ENCODE data around the gene SCUBE3. TPM values are rescaled to one million over a fixed set of nuclear protein-coding genes. Genes with fewer than 3 reads are reported as not detected.
A peak's percentile ranks its signal among the peaks of the same experiment; 100 is the strongest.

Gene SCUBE3
- total RNA-seq, 2 donors from 2014 or later: 2.0 to 3.4 TPM

DNA sequence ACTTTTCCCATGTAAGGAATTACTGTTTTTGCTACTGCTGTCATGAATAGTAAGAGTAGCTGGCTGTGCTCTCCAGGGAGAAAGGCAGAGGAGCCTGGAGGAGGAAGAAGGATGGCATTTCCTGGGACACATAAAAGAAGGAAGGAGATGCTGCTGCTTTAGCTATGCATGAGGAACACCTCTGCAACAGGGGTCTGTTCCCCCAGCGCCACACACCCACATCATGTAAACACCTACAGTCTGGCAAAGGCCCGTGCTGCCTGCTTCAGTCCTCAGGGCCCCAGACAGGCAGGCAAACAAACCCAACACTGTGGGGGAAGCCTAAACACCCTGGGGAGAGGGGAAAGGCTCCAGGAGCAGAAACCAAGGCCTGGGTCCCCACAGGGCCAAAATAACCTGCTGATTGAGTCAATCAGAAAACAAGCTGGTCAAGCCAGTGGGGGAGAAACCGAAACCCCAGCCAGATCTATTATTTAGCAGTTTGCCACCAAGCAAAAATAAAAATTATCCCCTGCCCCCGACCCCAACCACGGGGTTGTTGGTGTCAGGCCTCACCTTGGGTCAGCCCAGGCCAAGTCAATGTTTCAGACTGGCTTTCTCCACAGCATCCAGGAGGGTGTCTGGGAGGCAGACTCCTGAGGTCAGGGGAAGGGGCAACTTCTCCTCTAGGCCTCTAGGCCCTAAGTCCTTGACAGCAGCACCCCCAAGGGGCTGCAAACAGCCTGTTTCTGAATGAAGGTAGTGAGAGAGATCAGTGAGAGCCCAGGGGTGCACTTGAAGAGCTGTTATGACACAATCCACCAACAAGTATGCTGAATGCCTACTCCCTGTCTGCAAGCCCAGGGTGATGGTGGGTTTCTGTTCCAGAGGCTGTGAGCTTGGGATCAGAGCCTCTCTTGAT lies 34.6 kb upstream of the SCUBE3 start:
- Histone ChIP-seq H3K4me3 (no peak overlapping the region), H3K4me1 (replicated peaks) (no peaks in the 10 kb centered on the region), H3K27me3 (replicated peaks; ENCODE audit: insufficient read depth) (no peaks in the 10 kb centered on the region), H3K9me3 (no peaks in the 10 kb centered on the region), H3K36me3 (no peaks in the 10 kb centered on the region), H3K27ac (no peak overlapping the region)
- DNase-seq (ENCODE audit: low spot score): no peak
- 77% methylated on average over 5 of the region's 5 CpGs for WGBS
- intact Hi-C loops (cut with DNase I): no loop called here
- TF ChIP-seq, protein P1, sequence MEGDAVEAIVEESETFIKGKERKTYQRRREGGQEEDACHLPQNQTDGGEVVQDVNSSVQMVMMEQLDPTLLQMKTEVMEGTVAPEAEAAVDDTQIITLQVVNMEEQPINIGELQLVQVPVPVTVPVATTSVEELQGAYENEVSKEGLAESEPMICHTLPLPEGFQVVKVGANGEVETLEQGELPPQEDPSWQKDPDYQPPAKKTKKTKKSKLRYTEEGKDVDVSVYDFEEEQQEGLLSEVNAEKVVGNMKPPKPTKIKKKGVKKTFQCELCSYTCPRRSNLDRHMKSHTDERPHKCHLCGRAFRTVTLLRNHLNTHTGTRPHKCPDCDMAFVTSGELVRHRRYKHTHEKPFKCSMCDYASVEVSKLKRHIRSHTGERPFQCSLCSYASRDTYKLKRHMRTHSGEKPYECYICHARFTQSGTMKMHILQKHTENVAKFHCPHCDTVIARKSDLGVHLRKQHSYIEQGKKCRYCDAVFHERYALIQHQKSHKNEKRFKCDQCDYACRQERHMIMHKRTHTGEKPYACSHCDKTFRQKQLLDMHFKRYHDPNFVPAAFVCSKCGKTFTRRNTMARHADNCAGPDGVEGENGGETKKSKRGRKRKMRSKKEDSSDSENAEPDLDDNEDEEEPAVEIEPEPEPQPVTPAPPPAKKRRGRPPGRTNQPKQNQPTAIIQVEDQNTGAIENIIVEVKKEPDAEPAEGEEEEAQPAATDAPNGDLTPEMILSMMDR (IDR thresholded peaks at IDR 0.05): no peak
- TF ChIP-seq POLR2A (IDR thresholded peaks at IDR 0.05) (no peak), POLR2AphosphoS5 (IDR thresholded peaks at IDR 0.05) (no peak)

DNA sequence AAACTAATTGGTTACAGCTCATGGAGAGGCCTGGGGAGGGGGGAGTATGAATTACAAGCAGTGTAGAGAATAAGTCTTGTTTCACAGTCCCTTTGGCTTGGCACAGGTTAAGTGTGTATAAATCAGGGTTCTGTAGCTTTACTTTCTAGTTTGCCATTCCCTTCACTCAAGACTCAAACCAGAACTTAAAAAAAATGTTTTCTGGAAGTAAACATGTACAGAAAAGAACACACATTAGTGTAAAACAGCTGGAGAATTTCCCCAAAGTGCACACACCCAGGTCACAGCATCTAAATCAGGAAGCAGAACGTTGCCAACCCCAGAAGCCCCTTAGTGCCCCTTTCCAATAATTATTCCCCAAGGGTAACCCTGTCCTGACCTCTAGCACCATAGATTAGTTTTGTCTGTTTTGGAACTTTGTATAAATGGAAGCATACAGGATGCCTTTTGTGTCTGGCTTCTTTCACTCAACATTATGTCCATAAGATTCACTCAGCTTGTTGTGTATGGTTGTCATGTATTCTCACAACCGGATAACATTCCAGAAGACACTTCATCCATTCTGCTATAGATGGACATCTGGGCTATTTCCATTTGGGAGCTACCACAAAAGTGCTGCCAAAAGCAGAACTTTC lies 33.7 kb upstream of the SCUBE3 start:
- no peaks in the 10 kb centered on the region for H3K27me3 ChIP-seq (replicated peaks; ENCODE audit: insufficient read depth)
- H3K4me1 ChIP-seq (replicated peaks): no peaks in the 10 kb centered on the region
- TF ChIP-seq, protein P1 (IDR thresholded peaks at IDR 0.05): no peak
- TF ChIP-seq POLR2AphosphoS5 (IDR thresholded peaks at IDR 0.05): no peak
- TF ChIP-seq POLR2A (IDR thresholded peaks at IDR 0.05): no peak
- H3K36me3 ChIP-seq: no peaks in the 10 kb centered on the region
- intact Hi-C loops (cut with DNase I): no loop called here
- H3K9me3 ChIP-seq: no peaks in the 10 kb centered on the region
- DNase-seq (ENCODE audit: low spot score): no peak
- 75% methylated on average over 2 of the region's 2 CpGs for WGBS
- no peak overlapping the region for H3K27ac ChIP-seq
- H3K4me3 ChIP-seq: no peak overlapping the region

DNA sequence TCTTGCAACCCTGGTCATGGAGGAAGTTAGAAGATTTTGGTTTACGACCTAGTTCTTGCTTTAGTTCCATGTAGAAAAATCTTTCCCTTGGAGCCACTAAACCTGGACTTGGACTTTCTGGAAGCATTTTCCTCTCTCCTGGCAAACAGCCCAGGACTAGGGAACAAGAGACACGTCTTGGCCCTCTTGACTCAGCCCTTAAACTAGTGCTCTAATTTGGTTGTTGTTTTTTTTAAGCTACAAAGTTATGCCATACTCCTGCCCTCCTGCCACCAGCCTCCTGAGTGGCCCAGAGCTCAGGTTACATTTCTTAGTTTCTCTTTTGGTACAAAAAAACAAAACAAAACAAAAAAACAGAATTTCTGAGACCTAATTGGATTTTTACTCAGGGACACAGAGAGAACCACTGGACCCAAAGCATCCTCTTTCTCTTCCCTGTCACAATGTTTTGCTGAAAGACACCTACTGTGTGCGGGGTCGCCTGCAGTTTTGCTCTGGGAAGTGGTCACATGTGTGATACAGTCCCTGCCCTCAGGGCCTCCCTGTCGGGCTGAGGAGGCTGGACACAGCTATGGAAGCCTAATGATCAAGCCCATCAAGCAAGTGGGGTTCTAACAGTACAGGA lies 32.3 kb upstream of the SCUBE3 start:
- H3K27ac ChIP-seq: peak overlapping the region in 1 of 2 donors; percentile 7

DNA sequence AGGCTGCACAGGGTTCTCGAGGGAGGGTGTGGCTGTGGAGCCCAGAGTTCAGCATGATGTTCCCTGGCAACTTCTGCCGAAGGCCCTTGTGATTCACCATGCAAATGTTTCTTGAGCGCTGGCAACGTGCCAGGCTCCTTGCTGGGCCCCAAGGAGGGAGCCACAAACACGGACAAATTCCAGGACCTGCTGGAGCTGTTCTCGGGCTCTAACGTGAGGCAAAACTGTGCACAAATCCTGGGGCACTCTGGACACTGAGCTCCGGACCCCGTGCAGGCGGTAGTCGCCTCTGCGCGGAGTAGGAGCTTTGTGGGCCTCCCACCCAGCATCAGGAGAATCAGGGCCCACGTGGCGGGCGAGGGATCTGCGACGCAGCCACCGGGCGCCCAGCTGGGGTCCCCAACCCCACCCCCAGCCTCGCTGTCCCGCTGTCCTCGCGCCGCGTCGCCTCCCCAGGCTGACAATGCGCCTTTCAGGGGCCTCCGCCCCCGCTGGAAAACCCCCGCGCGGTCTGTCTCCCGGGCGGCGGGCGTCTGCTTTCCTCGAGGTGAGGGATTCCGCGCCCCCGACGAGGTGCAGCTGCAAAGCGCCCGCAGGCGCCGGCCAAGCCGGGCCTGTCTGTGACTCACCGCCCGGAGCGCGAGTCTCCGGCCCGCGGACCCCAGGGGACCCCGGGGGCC lies 31.7 kb upstream of the SCUBE3 start:
- Histone ChIP-seq H3K36me3 (no peaks in the 10 kb centered on the region), H3K27ac (no peak overlapping the region), H3K27me3 (replicated peaks; ENCODE audit: insufficient read depth) (no peaks in the 10 kb centered on the region), H3K4me3 (no peak overlapping the region), H3K4me1 (replicated peaks) (no peaks in the 10 kb centered on the region), H3K9me3 (no peaks in the 10 kb centered on the region)
- intact Hi-C loops (cut with DNase I): no loop called here
- DNase-seq (ENCODE audit: low spot score): no peak
- WGBS: 47% methylated on average over 48 of the region's 55 CpGs
- TF ChIP-seq, protein P1 (IDR thresholded peaks at IDR 0.05): no peak
- TF ChIP-seq POLR2AphosphoS5 (IDR thresholded peaks at IDR 0.05): no peak
- no peak for TF ChIP-seq POLR2A (IDR thresholded peaks at IDR 0.05)

More for the DNA sequence above, 32.3 kb upstream of the SCUBE3 start:
- Histone ChIP-seq H3K4me3 (no peak overlapping the region), H3K4me1 (replicated peaks) (no peaks in the 10 kb centered on the region), H3K27me3 (replicated peaks; ENCODE audit: insufficient read depth) (no peaks in the 10 kb centered on the region), H3K9me3 (no peaks in the 10 kb centered on the region), H3K36me3 (no peaks in the 10 kb centered on the region)
- TF ChIP-seq, protein P1 (IDR thresholded peaks at IDR 0.05): no peak
- TF ChIP-seq POLR2A (IDR thresholded peaks at IDR 0.05): no peak
- peak; percentile 13 for TF ChIP-seq POLR2AphosphoS5 (IDR thresholded peaks at IDR 0.05)
- 62% methylated on average over 5 of the region's 5 CpGs for WGBS
- DNase-seq (ENCODE audit: low spot score): no peak
- intact Hi-C loops (cut with DNase I): no loop called here

All from prostate gland (tissue), 2 donors.